Spleen (tissue), 7 donors: Measurements from ENCODE around the gene MEGF6.
"Not testable (repeated sequence)": the region's sequence is repeated elsewhere in the genome, so short reads cannot be mapped to it uniquely, and the experiment has no call there.

Experiments
- POLR2A ChIP-seq, 3 donors: fragments of 450-650 bp; IDR thresholded peaks; one replicate each; pipeline ENCODE4 v1.5.1; 2017; ENCODE audit warnings: antibody characterized with exemption in 3 of 3, mild to moderate bottlenecking in 1 of 3
- POLR2AphosphoS5 ChIP-seq, 3 donors: sonication (generic); formaldehyde crosslinking; IDR thresholded peaks; one replicate each; pipeline ENCODE4 v1.5.1; 2017; ENCODE audit warnings: antibody characterized with exemption in 3 of 3
- TF ChIP-seq, protein P1 (sequence below), 11 experiments: fragments of 200-600 bp in 7 of 11; fragments of 450-650 bp in 4 of 11; sonication (generic) in 4 of 11; IDR thresholded peaks in 8 of 11; conservative IDR thresholded peaks in 3 of 11; 1 replicate in 7 of 11; 2 replicates in 4 of 11; pipeline versions ENCODE4 v1.4.0 to v1.8.0; 2016 to 2021; ENCODE audit warnings: antibody characterized with exemption in 11 of 11, inconsistent platforms in 4 of 11, mild to moderate bottlenecking in 1 of 11
- donor health status: DM: no; HTN: no; CAD: no; lungs with moderate emphysema.
- donor health status: DM: no; HTN: no; CAD: no.
- donor health status: DM: no; HTN: no; CAD: no.

GRCh38 chr1:3583751-3584150, 27.6 kb downstream of the MEGF6 start:
- not testable (repeated sequence) for TF ChIP-seq POLR2A, POLR2AphosphoS5 (IDR thresholded peaks at IDR 0.05)
- TF ChIP-seq, protein P1, sequence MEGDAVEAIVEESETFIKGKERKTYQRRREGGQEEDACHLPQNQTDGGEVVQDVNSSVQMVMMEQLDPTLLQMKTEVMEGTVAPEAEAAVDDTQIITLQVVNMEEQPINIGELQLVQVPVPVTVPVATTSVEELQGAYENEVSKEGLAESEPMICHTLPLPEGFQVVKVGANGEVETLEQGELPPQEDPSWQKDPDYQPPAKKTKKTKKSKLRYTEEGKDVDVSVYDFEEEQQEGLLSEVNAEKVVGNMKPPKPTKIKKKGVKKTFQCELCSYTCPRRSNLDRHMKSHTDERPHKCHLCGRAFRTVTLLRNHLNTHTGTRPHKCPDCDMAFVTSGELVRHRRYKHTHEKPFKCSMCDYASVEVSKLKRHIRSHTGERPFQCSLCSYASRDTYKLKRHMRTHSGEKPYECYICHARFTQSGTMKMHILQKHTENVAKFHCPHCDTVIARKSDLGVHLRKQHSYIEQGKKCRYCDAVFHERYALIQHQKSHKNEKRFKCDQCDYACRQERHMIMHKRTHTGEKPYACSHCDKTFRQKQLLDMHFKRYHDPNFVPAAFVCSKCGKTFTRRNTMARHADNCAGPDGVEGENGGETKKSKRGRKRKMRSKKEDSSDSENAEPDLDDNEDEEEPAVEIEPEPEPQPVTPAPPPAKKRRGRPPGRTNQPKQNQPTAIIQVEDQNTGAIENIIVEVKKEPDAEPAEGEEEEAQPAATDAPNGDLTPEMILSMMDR (IDR thresholded peaks at IDR 0.05 in 8 of 11, conservative IDR thresholded peaks at IDR 0.05 in 3 of 11) = not testable (repeated sequence)
